Measurements from ENCODE around the gene NRG3.
A peak's percentile ranks its signal among the peaks of the same experiment; 100 is the strongest.

The NRG3 gene

DNA sequence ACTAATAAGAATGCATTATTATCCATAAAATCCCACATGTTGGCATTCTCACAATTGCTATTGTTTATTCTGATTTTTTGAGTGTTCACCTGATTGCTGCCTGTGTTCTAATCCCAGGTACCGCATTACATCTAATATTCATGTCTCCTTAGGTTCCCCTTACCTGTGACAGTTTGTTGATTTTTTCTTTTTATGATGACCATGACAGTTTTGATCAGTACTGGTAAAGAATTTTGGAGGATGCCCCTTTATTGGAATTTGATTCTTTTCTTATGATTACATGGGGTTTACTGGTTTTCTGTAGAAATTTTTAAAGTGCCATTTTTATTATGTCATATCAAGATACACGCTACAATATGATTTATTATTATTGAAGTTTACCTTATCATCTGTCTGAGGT, 1091.1 kb downstream of the NRG3 start:
- no peaks in the 10 kb centered on the region for H3K27me3 ChIP-seq (ENCODE audit: control insufficient read depth, low read length)
- H3K79me2 ChIP-seq (ENCODE audit: control insufficient read depth, low read length): no peaks in the 10 kb centered on the region
- TF ChIP-seq EZH2phosphoT487 (IDR thresholded peaks at IDR 0.05; ENCODE audit: borderline replicate concordance, low read length): no peak
- TF ChIP-seq, protein P1, sequence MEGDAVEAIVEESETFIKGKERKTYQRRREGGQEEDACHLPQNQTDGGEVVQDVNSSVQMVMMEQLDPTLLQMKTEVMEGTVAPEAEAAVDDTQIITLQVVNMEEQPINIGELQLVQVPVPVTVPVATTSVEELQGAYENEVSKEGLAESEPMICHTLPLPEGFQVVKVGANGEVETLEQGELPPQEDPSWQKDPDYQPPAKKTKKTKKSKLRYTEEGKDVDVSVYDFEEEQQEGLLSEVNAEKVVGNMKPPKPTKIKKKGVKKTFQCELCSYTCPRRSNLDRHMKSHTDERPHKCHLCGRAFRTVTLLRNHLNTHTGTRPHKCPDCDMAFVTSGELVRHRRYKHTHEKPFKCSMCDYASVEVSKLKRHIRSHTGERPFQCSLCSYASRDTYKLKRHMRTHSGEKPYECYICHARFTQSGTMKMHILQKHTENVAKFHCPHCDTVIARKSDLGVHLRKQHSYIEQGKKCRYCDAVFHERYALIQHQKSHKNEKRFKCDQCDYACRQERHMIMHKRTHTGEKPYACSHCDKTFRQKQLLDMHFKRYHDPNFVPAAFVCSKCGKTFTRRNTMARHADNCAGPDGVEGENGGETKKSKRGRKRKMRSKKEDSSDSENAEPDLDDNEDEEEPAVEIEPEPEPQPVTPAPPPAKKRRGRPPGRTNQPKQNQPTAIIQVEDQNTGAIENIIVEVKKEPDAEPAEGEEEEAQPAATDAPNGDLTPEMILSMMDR (IDR thresholded peaks at IDR 0.05; ENCODE audit: low read depth, low read length, poor library complexity, severe bottlenecking): no peak
- no peak overlapping the region for H3K27ac ChIP-seq (ENCODE audit: low read depth, low read length)
- no peak overlapping the region for H3K4me2 ChIP-seq (ENCODE audit: low read length)
- H3F3A ChIP-seq (ENCODE audit: control insufficient read depth, insufficient read depth): no peaks in the 10 kb centered on the region
- no peaks in the 10 kb centered on the region for H3K9me3 ChIP-seq (ENCODE audit: control insufficient read depth, insufficient read depth, low read length)
- no peaks in the 10 kb centered on the region for H3K4me1 ChIP-seq (ENCODE audit: control insufficient read depth, low read length)
- H3K36me3 ChIP-seq (ENCODE audit: control insufficient read depth, low read length): no peaks in the 10 kb centered on the region
- H3K9me2 ChIP-seq (replicated peaks; ENCODE audit: control insufficient read depth, low read length): no peaks in the 10 kb centered on the region
- no peak overlapping the region for H3K4me3 ChIP-seq (ENCODE audit: low read length)
- no peaks in the 10 kb centered on the region for H4K20me1 ChIP-seq (ENCODE audit: control insufficient read depth, insufficient read depth, low read depth, low read length)

DNA sequence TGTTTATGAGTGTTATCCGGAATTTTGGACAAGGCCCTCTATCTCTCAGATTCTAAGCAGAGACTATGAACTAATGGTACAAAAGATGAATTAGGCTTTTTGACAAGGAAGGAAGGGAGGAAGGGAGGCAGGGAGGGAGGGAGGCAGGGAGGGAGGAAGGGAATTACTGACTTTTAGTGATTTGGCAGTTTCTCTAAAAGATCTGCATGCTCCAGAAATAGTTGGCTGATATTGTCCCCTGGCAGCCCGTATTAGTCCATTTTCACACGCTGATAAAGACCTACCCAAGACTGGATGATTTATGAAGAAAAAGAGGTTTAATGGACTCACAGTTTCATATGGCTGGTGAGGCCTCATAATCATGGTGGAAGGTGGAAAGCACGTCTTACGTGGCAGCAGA, 1093.5 kb downstream of the NRG3 start:
- Histone ChIP-seq H3K36me3 (ENCODE audit: control insufficient read depth, low read length) (no peaks in the 10 kb centered on the region), H3K9me3 (ENCODE audit: control insufficient read depth, insufficient read depth, low read length) (no peaks in the 10 kb centered on the region), H3K4me2 (ENCODE audit: low read length) (no peak overlapping the region), H3K4me3 (ENCODE audit: low read length) (no peak overlapping the region), H3K79me2 (ENCODE audit: control insufficient read depth, low read length) (no peaks in the 10 kb centered on the region), H3F3A (ENCODE audit: control insufficient read depth, insufficient read depth) (no peaks in the 10 kb centered on the region), H3K9me2 (replicated peaks; ENCODE audit: control insufficient read depth, low read length) (no peaks in the 10 kb centered on the region), H3K4me1 (ENCODE audit: control insufficient read depth, low read length) (no peaks in the 10 kb centered on the region), H4K20me1 (ENCODE audit: control insufficient read depth, insufficient read depth, low read depth, low read length) (no peaks in the 10 kb centered on the region), H3K27me3 (ENCODE audit: control insufficient read depth, low read length) (no peaks in the 10 kb centered on the region), H3K27ac (ENCODE audit: low read depth, low read length) (no peak overlapping the region)
- no peak for TF ChIP-seq EZH2phosphoT487 (IDR thresholded peaks at IDR 0.05; ENCODE audit: borderline replicate concordance, low read length)
- TF ChIP-seq, protein P1 (IDR thresholded peaks at IDR 0.05; ENCODE audit: low read depth, low read length, poor library complexity, severe bottlenecking): no peak

DNA sequence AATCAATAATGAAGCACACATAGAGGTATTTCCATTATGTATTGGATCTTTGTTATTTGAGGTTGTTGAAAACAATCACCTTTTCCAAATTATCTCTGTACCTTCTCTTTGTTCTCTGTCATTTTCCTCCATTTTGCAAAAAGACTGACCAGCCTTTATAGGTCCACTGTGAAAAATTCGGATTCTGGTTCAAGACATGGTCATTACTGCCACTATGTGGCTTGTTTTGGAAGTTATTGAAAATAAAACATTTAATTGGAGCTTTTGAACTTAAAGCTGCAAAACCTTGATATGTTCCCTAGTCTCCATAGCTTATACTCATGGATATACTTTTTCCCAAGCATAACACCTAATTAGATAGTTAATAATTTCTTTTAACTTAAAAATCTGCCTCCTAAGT, 1094.4 kb downstream of the NRG3 start:
- Histone ChIP-seq H3K9me2 (replicated peaks; ENCODE audit: control insufficient read depth, low read length) (no peaks in the 10 kb centered on the region), H3K27ac (ENCODE audit: low read depth, low read length) (no peak overlapping the region), H3K4me2 (ENCODE audit: low read length) (no peak overlapping the region), H3K4me1 (ENCODE audit: control insufficient read depth, low read length) (no peaks in the 10 kb centered on the region), H3K9me3 (ENCODE audit: control insufficient read depth, insufficient read depth, low read length) (no peaks in the 10 kb centered on the region), H3K4me3 (ENCODE audit: low read length) (no peak overlapping the region), H4K20me1 (ENCODE audit: control insufficient read depth, insufficient read depth, low read depth, low read length) (no peaks in the 10 kb centered on the region), H3K27me3 (ENCODE audit: control insufficient read depth, low read length) (no peaks in the 10 kb centered on the region), H3F3A (ENCODE audit: control insufficient read depth, insufficient read depth) (no peaks in the 10 kb centered on the region), H3K79me2 (ENCODE audit: control insufficient read depth, low read length) (no peaks in the 10 kb centered on the region), H3K36me3 (ENCODE audit: control insufficient read depth, low read length) (no peaks in the 10 kb centered on the region)
- TF ChIP-seq, protein P1 (IDR thresholded peaks at IDR 0.05; ENCODE audit: low read depth, low read length, poor library complexity, severe bottlenecking): peak; percentile 15
- no peak for TF ChIP-seq EZH2phosphoT487 (IDR thresholded peaks at IDR 0.05; ENCODE audit: borderline replicate concordance, low read length)

DNA sequence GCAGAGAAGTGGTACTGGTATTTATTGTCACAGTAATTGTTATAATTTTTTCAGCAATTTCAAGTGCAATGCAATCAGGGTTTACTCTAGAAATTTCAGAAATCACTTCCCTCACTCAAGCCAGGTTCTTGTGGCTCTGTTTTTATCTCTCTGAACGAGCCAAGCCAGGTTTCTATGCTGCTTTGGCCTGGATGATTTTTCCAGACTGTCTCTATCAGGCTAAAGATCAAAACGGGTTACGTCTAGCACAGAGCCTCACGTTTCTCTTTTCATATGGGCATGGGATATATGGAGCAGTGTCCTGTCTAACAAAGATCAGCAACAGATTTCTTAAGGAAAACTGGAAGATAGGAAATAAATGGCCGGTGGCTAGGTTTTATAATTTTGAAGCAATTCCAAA, 1105.3 kb downstream of the NRG3 start:
- Histone ChIP-seq H3K27me3 (ENCODE audit: control insufficient read depth, low read length) (no peaks in the 10 kb centered on the region), H3K79me2 (ENCODE audit: control insufficient read depth, low read length) (no peaks in the 10 kb centered on the region), H3K36me3 (ENCODE audit: control insufficient read depth, low read length) (no peaks in the 10 kb centered on the region), H3K4me3 (ENCODE audit: low read length) (no peak overlapping the region), H3K4me1 (ENCODE audit: control insufficient read depth, low read length) (no peaks in the 10 kb centered on the region), H3F3A (ENCODE audit: control insufficient read depth, insufficient read depth) (no peaks in the 10 kb centered on the region), H3K9me2 (replicated peaks; ENCODE audit: control insufficient read depth, low read length) (no peaks in the 10 kb centered on the region), H3K27ac (ENCODE audit: low read depth, low read length) (no peak overlapping the region), H4K20me1 (ENCODE audit: control insufficient read depth, insufficient read depth, low read depth, low read length) (no peaks in the 10 kb centered on the region), H3K9me3 (ENCODE audit: control insufficient read depth, insufficient read depth, low read length) (no peaks in the 10 kb centered on the region; the same call in 1 of the 2 replicates), H3K4me2 (ENCODE audit: low read length) (no peak overlapping the region)
- no peak for TF ChIP-seq EZH2phosphoT487 (IDR thresholded peaks at IDR 0.05; ENCODE audit: borderline replicate concordance, low read length)
- TF ChIP-seq, protein P1 (IDR thresholded peaks at IDR 0.05; ENCODE audit: low read depth, low read length, poor library complexity, severe bottlenecking): no peak

Data from DOHH2 (cell line).